Measurements from ENCODE around the gene MYO6.

- TF ChIP-seq CTCF (conservative IDR thresholded peaks at IDR 0.05; ENCODE audit: low read depth, low read length) (no peak), SMC3 (IDR thresholded peaks at IDR 0.05; ENCODE audit: low read depth, low read length) (no peak), RCOR1 (IDR thresholded peaks at IDR 0.05; ENCODE audit: insufficient replicate concordance, low read length) (no peak), MXI1 (IDR thresholded peaks at IDR 0.05; ENCODE audit: borderline replicate concordance, low read depth, low read length) (no peak), MAZ (IDR thresholded peaks at IDR 0.05; ENCODE audit: borderline replicate concordance, low read depth, low read length) (no peak)
These were observed 192.5 kb downstream of the MYO6 start for GRCh38 chr6:75941509-75941908.

All from IMR-90 (cell line).